Epithelial cell of esophagus (primary cell): Measurements from ENCODE around the gene BLACAT1.

Experiments
- DNase-seq: peaks from one replicate; pipeline ENCODE4 v3.0.0; 2010; ENCODE audit warnings: low read depth
- H3K4me3 ChIP-seq: 2 replicates; pipeline ENCODE4 v1.5.1; 2011; ENCODE audit warnings: mild to moderate bottlenecking, low read length, control low read depth
- TF ChIP-seq, protein P1 (sequence below): IDR thresholded peaks from 2 replicates; pipeline ENCODE4 v1.5.1; 2011; ENCODE audit warnings: low read depth, mild to moderate bottlenecking, low read length, control low read depth, inconsistent platforms; ENCODE audit not compliant: insufficient read depth; ENCODE audit errors: missing control alignments

The BLACAT1 gene

DNA sequence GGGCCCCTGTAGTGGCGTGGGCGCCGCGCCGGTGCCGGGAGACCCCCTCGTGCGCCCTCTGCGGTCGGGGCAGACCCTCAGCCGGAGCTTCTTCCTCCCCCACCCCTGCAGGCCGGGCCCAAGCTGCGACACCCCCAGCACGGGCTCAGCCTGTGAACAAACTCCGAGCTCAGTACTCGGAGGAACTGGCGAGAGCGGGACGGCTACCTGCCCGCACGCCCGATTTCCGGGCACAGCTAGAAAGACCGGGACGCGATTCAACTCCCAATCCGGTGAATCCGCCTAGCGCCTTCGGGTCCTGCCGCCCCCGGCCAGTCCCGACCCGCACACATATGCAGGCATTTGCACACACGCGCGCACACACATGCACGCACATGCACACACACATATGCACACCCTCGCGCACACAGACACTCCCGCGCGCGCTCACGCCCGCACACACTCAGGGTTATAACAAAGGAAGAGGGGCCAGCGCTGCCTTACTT is 580 bp upstream of the BLACAT1 start:
- DNase-seq, result no peak
- TF ChIP-seq, protein P1, sequence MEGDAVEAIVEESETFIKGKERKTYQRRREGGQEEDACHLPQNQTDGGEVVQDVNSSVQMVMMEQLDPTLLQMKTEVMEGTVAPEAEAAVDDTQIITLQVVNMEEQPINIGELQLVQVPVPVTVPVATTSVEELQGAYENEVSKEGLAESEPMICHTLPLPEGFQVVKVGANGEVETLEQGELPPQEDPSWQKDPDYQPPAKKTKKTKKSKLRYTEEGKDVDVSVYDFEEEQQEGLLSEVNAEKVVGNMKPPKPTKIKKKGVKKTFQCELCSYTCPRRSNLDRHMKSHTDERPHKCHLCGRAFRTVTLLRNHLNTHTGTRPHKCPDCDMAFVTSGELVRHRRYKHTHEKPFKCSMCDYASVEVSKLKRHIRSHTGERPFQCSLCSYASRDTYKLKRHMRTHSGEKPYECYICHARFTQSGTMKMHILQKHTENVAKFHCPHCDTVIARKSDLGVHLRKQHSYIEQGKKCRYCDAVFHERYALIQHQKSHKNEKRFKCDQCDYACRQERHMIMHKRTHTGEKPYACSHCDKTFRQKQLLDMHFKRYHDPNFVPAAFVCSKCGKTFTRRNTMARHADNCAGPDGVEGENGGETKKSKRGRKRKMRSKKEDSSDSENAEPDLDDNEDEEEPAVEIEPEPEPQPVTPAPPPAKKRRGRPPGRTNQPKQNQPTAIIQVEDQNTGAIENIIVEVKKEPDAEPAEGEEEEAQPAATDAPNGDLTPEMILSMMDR, result no peak
- peak overlapping the region; percentile 5 for H3K4me3 ChIP-seq

DNA sequence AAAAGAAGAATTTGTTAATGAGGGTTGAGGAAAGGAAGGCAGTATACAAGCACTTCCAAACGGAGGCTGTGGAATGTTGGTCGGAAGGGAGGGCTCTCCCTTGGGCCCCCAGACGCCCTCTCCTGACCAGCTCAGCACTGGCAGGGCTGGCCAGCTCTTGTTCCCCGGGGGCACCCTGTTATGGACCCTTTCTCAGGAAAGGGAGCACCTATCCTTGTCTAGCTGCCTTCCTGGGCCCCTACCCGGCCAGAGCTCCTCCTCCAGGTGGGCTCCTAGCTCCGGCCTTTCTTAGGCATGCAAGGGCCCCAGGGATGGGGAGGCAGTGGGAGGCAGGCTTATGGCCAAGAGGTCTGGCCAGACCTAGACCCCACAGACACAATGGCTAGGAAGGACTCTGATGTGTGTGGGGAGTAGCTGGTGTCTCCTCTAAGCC is 926 bp downstream of the BLACAT1 start:
- TF ChIP-seq, protein P1, result no peak
- H3K4me3 ChIP-seq, result no peak overlapping the region
- no peak for DNase-seq

DNA sequence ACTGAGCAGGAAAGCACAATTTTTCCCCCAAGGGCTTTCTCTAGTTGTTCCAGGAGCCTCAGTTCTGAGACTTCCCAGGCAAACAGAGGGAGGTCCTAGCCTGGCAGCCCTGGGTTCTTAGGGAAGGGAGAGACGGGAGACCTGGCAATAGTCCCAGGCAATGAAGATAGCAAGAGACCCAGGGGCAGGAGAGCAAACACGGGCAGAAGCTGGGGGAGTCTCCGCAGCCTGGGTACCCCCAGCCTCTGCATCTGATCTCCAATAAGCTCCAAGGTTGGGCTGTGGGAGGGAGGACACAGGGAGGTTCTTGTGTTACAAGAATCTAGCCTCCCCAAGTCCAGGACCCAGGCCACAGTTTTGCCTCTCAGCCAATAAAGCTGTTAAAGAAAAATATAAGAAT is 2.4 kb downstream of the BLACAT1 start:
- no peak overlapping the region for H3K4me3 ChIP-seq
- DNase-seq, result no peak
- TF ChIP-seq, protein P1, result no peak

DNA sequence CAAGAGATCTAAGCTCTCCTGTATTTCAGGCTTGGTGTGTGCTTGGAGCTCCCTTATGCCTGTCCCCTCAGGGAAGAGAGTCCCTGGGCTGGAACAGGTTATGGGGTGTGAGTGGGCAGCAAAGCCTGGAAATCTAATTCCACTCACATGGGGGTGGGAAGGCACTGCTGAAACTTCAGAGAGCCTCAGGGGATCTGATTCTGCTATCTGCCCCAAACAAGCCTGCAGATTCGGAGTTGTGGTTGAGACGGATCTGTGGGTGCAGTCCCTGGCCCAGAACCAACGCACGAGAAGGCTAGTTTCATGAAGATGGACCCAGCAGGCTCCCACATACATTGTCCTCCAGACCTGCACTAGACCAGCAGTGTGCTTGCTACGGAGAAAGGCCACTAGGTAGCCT is 2.9 kb downstream of the BLACAT1 start:
- DNase-seq, result no peak
- H3K4me3 ChIP-seq, result no peak overlapping the region
- TF ChIP-seq, protein P1, result no peak

DNA sequence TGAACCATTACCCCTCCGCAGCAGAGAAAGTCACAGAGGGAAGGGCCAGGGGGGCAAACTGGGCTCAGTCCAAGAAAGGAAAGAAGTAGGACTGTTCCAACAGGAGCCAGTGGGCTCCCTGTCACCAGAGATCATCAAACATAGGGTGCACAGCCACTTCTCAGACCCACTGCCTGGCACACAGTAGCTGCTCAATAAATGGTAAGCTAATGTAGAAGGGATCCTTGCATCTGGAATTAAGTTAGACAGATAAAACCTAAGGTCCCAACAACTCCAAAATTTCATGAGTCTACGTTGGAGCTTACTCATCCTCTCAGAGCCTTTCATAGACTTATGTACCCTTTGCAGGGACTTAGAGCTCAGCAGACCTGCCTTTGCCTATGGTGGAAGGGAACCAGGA is 3.5 kb downstream of the BLACAT1 start:
- no peak overlapping the region for H3K4me3 ChIP-seq
- TF ChIP-seq, protein P1, result no peak
- no peak for DNase-seq

DNA sequence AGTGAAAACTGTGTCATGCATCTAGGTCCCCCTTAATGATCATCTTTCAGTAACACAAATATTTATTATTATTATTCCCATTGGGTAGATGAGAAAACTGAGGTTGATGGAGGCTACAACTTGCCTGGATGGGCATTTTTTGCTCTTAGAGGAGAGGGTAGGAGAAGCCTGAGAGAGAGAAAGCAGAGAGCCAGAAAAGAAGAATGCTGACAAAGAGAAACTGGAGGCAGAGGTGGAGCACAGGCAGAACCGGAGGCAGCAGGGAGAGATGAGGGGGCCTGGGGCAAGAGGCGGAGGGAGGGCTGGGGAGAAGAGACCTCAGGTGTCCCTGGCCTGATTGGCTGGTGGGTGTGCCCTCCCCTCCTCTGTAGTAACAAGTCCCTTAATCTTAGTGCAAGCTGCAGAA is 4.1 kb downstream of the BLACAT1 start:
- no peak overlapping the region for H3K4me3 ChIP-seq
- TF ChIP-seq, protein P1, result no peak
- DNase-seq, result no peak

DNA sequence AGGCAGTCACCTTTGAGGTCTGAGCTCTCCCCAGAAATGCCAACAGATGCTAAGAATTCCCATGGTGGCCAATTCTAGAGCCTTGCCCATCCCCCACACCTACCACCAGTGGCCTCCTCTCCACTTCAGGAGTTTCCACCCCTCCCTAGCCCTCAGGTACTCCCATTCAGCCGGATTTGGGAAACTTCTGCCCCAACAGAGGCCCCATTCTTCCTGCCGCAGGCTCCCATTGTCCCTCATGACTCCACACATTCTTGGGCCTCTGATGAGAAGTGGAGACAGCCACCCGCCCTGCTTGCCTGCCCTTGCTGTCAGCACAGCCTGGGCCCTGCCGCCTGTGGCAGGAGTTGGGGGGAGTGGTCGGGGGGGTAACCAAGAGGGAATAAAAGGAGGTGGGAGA is 4.6 kb downstream of the BLACAT1 start:
- DNase-seq, result peak; percentile 27
- H3K4me3 ChIP-seq, result no peak overlapping the region
- TF ChIP-seq, protein P1, result no peak
